ENCODE results near the gene RNASE8. TPM values are rescaled to one million over a fixed set of nuclear protein-coding genes. Genes with fewer than 3 reads are reported as not detected.

Gene RNASE8
- total and polyA plus RNA-seq, 3 experiments from 2014 or later = not detected

DNA sequence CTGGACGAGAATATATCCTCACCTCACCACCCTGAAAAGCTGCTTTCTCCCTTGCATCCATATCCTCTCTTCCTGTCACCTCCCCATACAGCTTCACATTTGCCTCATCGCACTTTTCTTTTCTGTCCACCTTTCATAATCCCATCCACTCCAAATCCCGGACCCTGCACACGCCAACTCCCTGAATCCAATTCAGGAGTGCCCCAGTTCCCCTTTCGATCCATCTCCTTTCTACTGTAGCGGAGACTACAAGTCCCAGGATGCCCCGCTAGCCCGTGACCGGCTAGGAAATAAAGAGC, 45.7 kb downstream of the RNASE8 start:
- peaks cover 25% of the 10 kb centered on the region for H3K4me1 ChIP-seq (ENCODE audit: insufficient read depth, low read length)
- Mint-ChIP-seq H3K27ac (peak overlapping the region; percentile 82 to 99 (median 92)), H3K27me3 (peaks cover 13 to 14% of the 10 kb centered on the region in 2 donors), H3K36me3 (peaks cover 0 to 5% (median 0%) of the 10 kb centered on the region in 3 donors), H3K9me3 (peaks cover 0 to 2% (median 0%) of the 10 kb centered on the region in 5 donors), H3K4me3 (peak overlapping the region; percentile 79 to 96 (median 88)), H3K4me1 (peaks cover 22 to 34% (median 25%) of the 10 kb centered on the region in 3 donors)
- CTCF ChIA-PET = interaction anchor here (0.6 to 12.2 kb wide), 13 partner anchors 10 to 133 kb away, joined by 3 to 201 read pairs (median 8); partner anchors contain the start of gene ARHGEF40
- DNase-seq = no peak
- peak overlapping the region; percentile 98 for H3K27ac ChIP-seq (ENCODE audit: low read depth, low read length)
- no peaks in the 10 kb centered on the region for H3K9me3 ChIP-seq (ENCODE audit: low read length)
- H3K4me3 ChIP-seq (ENCODE audit: low read length) = peak overlapping the region; percentile 99
- H3K27me3 ChIP-seq (ENCODE audit: insufficient read depth, low read length, poor library complexity, severe bottlenecking) = no peaks in the 10 kb centered on the region
- POLR2A ChIA-PET = interaction anchor here (1.7 to 2.8 kb wide), 4 partner anchors 11 to 88 kb away, joined by 4 to 11 read pairs (median 10); partner anchors contain the start of gene NDRG2
- H3K36me3 ChIP-seq (ENCODE audit: insufficient read depth, low read length) = no peaks in the 10 kb centered on the region

DNA sequence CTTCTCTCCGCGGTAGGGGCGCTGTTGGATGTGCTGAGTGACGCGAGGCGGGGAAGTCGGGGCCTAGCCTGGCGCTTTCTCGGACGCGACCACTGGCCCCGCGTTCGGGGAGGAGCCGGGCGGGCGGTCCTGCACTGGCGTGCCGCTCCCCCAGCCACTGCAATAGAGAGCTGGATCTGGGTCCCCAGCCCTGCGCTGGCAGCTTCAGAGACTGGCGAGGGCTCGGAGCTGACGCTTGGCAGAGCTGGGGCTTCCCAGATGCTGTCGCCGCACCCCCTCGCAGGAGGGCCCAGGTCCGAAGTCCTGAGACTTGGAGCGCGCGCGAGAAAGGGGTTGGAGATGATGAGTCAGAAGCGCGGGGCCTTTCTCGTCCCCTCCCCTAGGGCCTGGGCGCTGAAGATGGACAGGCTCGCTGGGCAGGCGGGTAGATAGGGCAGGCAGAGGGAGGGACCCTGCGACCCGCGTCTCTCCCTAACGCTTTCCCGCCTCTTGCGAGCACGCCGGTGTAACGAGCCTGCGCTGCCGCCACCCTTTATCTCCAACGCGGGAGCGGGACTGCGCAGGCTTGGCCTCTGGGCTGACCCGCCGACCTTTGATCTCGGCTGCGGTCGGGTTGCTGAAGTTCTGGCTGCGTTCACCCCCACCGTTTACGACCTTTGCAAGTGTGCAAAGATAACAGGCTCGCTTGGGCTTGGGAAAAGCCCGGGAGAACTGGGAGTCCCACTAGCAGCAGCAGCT, 46.3 kb downstream of the RNASE8 start:
- CTCF ChIA-PET = interaction anchor here (0.7 to 12.2 kb wide), 22 partner anchors 10 to 374 kb away, joined by 3 to 201 read pairs (median 6); partner anchors contain the start of genes ARHGEF40 and RNASE7

DNA sequence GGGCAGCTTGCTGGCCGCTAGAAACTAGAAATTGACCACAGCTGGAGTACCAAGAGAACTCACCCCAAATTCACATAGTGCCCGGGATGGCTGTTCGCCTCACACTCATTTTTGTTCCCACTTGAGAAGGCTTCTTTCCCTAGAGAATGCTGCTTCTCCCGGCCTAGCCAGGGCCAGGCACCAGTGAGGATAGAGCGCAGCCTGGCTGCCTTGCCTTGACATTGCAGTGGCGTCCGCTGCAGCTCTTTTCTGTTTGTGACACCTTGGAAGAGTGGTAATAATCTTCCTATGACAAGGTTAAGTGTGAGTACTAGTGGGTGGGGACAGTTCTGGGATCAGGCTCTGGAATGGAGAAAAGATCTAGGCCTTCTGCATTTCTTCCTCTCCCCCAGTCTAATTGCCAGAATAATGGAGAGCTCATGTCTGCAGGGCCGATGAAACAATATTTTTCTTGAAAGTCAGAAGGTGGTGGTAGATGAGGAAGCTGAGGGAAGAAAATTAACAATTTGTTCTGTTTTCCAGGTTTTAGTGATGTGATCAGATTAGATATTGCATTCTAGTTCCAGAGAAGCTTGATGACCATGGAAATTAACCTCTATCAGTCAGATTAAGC, 46.9 kb downstream of the RNASE8 start:
- Histone ChIP-seq H3K36me3 (ENCODE audit: insufficient read depth, low read length) (no peaks in the 10 kb centered on the region), H3K27me3 (ENCODE audit: insufficient read depth, low read length, poor library complexity, severe bottlenecking) (no peaks in the 10 kb centered on the region), H3K27ac (ENCODE audit: low read depth, low read length) (peak overlapping the region; percentile 98), H3K9me3 (ENCODE audit: low read length) (no peaks in the 10 kb centered on the region), H3K4me1 (ENCODE audit: insufficient read depth, low read length) (peaks cover 17% of the 10 kb centered on the region), H3K4me3 (ENCODE audit: low read length) (peak overlapping the region; percentile 99)
- Mint-ChIP-seq H3K27me3 (peaks cover 6 to 10% of the 10 kb centered on the region in 2 donors), H3K4me3 (peak overlapping the region; percentile 79 to 96 (median 88)), H3K4me1 (peaks cover 13 to 24% (median 20%) of the 10 kb centered on the region in 3 donors), H3K9me3 (peaks cover 0 to 2% (median 0%) of the 10 kb centered on the region in 5 donors), H3K27ac (peak overlapping the region; percentile 82 to 99 (median 93)), H3K36me3 (peaks cover 0 to 5% (median 0%) of the 10 kb centered on the region in 3 donors)
- ChIA-PET POLR2A (interaction anchor here (1.0 to 2.8 kb wide), 6 partner anchors 12 to 89 kb away, joined by 4 to 11 read pairs (median 8); partner anchors contain the start of gene NDRG2), CTCF (interaction anchor here (0.9 to 12.2 kb wide), 23 partner anchors 10 to 373 kb away, joined by 3 to 201 read pairs (median 6); partner anchors contain the start of genes ARHGEF40 and RNASE7)
- peak; percentile 49 to 77 (median 55) for DNase-seq

More for the DNA sequence above, 46.3 kb downstream of the RNASE8 start:
- H3K4me1 Mint-ChIP-seq = peaks cover 19 to 31% (median 22%) of the 10 kb centered on the region in 3 donors
- H3K4me1 ChIP-seq (ENCODE audit: insufficient read depth, low read length) = peaks cover 22% of the 10 kb centered on the region
- peak overlapping the region; percentile 79 to 96 (median 88) for H3K4me3 Mint-ChIP-seq
- peak overlapping the region; percentile 99 for H3K4me3 ChIP-seq (ENCODE audit: low read length)
- H3K27me3 Mint-ChIP-seq = peaks cover 11% of the 10 kb centered on the region in 2 donors
- H3K36me3 Mint-ChIP-seq = peaks cover 0 to 5% (median 0%) of the 10 kb centered on the region in 3 donors
- peak overlapping the region; percentile 98 for H3K27ac ChIP-seq (ENCODE audit: low read depth, low read length)
- POLR2A ChIA-PET = interaction anchor here (1.0 to 2.8 kb wide), 6 partner anchors 11 to 89 kb away, joined by 4 to 11 read pairs (median 8); partner anchors contain the start of gene NDRG2
- H3K9me3 ChIP-seq (ENCODE audit: low read length) = no peaks in the 10 kb centered on the region
- DNase-seq = peak; percentile 87 to 95 (median 91)
- peak overlapping the region; percentile 82 to 99 (median 93) for H3K27ac Mint-ChIP-seq
- H3K9me3 Mint-ChIP-seq = peaks cover 0 to 2% (median 0%) of the 10 kb centered on the region in 5 donors
- H3K36me3 ChIP-seq (ENCODE audit: insufficient read depth, low read length) = no peaks in the 10 kb centered on the region
- H3K27me3 ChIP-seq (ENCODE audit: insufficient read depth, low read length, poor library complexity, severe bottlenecking) = no peaks in the 10 kb centered on the region

DNA sequence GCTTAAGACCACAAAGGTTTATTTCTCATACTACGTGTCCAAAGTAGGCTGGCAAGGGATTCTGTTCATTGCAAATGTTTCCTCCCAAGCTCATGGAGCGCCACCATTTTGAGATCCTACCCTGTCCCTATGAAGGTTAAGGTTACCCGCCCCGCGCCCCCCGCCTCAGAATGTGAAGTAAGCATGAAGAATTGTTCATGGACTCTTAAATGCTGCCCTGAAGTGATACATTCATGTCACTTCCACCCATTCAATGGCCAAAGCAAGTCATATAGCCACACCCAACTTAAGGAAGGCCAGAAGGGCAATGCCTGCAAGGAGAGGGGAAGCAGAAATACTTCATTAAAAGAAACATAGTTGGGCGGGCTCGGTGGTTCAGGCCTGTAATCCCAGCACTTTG, 47.5 kb downstream of the RNASE8 start:
- Mint-ChIP-seq H3K4me3 (peak overlapping the region in 3 of 7 donors; percentile 79 to 96 (median 92)), H3K27ac (peak overlapping the region in 4 of 8 donors; percentile 91 to 95 (median 92)), H3K4me1 (peaks cover 13 to 21% (median 20%) of the 10 kb centered on the region in 3 donors), H3K27me3 (peaks cover 5 to 6% of the 10 kb centered on the region in 2 donors), H3K9me3 (peaks cover 0 to 2% (median 0%) of the 10 kb centered on the region in 5 donors), H3K36me3 (peaks cover 0 to 5% (median 0%) of the 10 kb centered on the region in 3 donors)
- no peak for DNase-seq
- Histone ChIP-seq H3K4me3 (ENCODE audit: low read length) (no peak overlapping the region), H3K27ac (ENCODE audit: low read depth, low read length) (peak overlapping the region; percentile 98), H3K4me1 (ENCODE audit: insufficient read depth, low read length) (peaks cover 17% of the 10 kb centered on the region), H3K9me3 (ENCODE audit: low read length) (no peaks in the 10 kb centered on the region), H3K27me3 (ENCODE audit: insufficient read depth, low read length, poor library complexity, severe bottlenecking) (no peaks in the 10 kb centered on the region), H3K36me3 (ENCODE audit: insufficient read depth, low read length) (no peaks in the 10 kb centered on the region)
- POLR2A ChIA-PET = interaction anchor here (1.0 to 2.8 kb wide), 6 partner anchors 12 to 90 kb away, joined by 4 to 11 read pairs (median 8); partner anchors contain the start of gene NDRG2
- CTCF ChIA-PET = interaction anchor here (0.9 to 12.2 kb wide), 21 partner anchors 10 to 373 kb away, joined by 3 to 201 read pairs (median 6); partner anchors contain the start of genes ARHGEF40 and RNASE7

DNA sequence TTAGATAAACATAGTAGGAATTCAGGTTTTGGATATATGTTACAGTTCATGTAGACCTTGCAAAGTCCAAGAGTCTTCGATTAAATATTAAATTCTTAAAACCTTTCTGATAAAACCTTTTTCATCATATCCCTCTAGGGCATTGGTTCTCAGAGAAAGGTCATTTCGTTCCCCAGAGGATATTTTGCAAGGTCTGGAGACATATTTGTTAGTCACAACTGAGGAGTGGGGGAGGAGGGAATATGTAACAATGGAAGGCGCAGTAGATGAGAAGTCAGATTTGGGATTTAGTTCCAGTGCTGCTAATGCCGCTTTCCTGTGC, 48.5 kb downstream of the RNASE8 start:
- Histone ChIP-seq H3K4me3 (ENCODE audit: low read length) (no peak overlapping the region), H3K9me3 (ENCODE audit: low read length) (no peaks in the 10 kb centered on the region), H3K27me3 (ENCODE audit: insufficient read depth, low read length, poor library complexity, severe bottlenecking) (no peaks in the 10 kb centered on the region), H3K36me3 (ENCODE audit: insufficient read depth, low read length) (no peaks in the 10 kb centered on the region), H3K4me1 (ENCODE audit: insufficient read depth, low read length) (peaks cover 17% of the 10 kb centered on the region), H3K27ac (ENCODE audit: low read depth, low read length) (no peak overlapping the region)
- peaks cover 0 to 3% of the 10 kb centered on the region in 2 donors for H3K27me3 Mint-ChIP-seq
- peaks cover 0 to 5% (median 0%) of the 10 kb centered on the region in 3 donors for H3K36me3 Mint-ChIP-seq
- no peak for DNase-seq
- H3K27ac Mint-ChIP-seq = no peak overlapping the region
- peaks cover 13 to 21% (median 20%) of the 10 kb centered on the region in 3 donors for H3K4me1 Mint-ChIP-seq
- H3K9me3 Mint-ChIP-seq = no peaks in the 10 kb centered on the region
- POLR2A ChIA-PET = no interaction called here
- H3K4me3 Mint-ChIP-seq = no peak overlapping the region
- CTCF ChIA-PET = interaction anchor here (1.0 to 12.2 kb wide), 6 partner anchors 12 to 90 kb away, joined by 3 to 201 read pairs (median 110); no protein-coding TSS in a partner anchor

DNA sequence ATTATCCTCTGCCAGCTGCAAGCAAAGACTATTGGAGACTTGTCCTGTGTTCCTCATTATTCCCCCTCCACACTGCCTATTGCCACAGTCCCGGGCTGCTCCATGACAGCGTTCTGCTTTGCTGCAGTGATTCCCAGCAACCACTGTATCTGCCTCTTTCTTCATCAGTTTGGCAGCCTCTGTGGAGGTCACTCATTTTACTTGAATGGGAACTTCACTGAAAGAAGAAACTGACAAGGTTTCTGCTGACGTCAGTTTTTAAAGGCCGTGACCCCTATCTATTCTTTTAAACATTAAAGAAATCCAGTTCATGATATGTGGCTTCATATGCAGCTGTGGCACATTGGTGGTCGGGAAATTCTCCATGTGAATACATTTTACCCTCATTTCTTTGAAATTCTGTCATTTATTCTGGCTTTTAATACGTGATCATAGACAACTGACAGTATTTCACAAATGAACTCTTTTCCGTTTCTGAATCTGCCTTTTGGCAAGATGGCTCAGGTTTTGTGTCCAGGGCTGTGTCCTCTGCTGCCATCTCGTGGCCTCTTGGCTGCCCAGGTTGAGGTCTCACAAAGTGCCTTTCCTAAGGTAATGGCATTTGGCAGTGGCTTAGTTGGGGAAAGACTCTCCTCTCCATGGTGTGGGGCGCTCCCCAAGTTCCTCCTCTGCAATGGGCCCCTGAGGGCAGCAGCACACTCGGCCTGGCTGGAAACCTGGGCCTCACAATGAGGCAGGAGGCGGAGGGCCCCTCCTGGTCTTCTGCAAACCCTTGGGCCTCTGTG, 49.1 kb downstream of the RNASE8 start:
- H3K27ac Mint-ChIP-seq = peak overlapping the region in 6 of 8 donors; percentile 31 to 80 (median 72)
- H3K27me3 ChIP-seq (ENCODE audit: insufficient read depth, low read length, poor library complexity, severe bottlenecking) = no peaks in the 10 kb centered on the region
- H3K9me3 ChIP-seq (ENCODE audit: low read length) = no peaks in the 10 kb centered on the region
- H3K4me1 Mint-ChIP-seq = peaks cover 13 to 21% (median 20%) of the 10 kb centered on the region in 3 donors
- peaks cover 0 to 5% (median 0%) of the 10 kb centered on the region in 3 donors for H3K36me3 Mint-ChIP-seq
- H3K36me3 ChIP-seq (ENCODE audit: insufficient read depth, low read length) = no peaks in the 10 kb centered on the region
- peaks cover 17% of the 10 kb centered on the region for H3K4me1 ChIP-seq (ENCODE audit: insufficient read depth, low read length)
- H3K27ac ChIP-seq (ENCODE audit: low read depth, low read length) = peak overlapping the region; percentile 38
- peak overlapping the region in 3 of 7 donors; percentile 38 to 81 (median 52) for H3K4me3 Mint-ChIP-seq
- H3K9me3 Mint-ChIP-seq = no peaks in the 10 kb centered on the region
- ChIA-PET CTCF (interaction anchor here (1.0 to 12.2 kb wide), 7 partner anchors 10 to 91 kb away, joined by 3 to 201 read pairs (median 89); no protein-coding TSS in a partner anchor), POLR2A (no interaction called here)
- peak overlapping the region; percentile 23 for H3K4me3 ChIP-seq (ENCODE audit: low read length)
- DNase-seq = peak; percentile 61 to 81 (median 64)
- peaks cover 0 to 2% of the 10 kb centered on the region in 2 donors for H3K27me3 Mint-ChIP-seq

DNA sequence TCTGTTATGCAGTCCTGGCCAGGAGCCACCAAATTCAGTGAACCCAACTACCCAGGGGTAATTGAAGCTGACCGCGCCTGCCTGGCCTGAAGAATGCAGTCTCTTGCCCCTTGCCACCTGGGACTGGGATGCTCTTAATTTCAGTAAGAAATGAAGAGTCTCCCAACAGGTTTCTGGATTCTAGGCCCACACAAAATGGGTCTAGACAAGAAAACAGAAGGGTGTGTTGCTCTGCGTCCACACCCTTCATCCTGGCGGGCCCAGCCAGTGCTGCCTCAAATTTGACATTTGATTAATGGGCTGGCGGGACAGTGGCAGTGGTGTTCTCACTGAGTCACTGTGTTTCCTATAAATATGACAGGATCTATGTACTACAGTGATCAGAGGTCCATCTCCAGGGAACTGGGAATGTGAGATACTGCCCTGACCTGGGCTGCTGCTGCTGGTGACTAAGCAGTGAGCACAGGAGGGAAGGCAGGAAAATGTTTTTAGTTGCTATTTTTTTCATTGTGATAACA, 49.7 kb downstream of the RNASE8 start:
- Histone ChIP-seq H3K36me3 (ENCODE audit: insufficient read depth, low read length) (no peaks in the 10 kb centered on the region), H3K4me3 (ENCODE audit: low read length) (no peak overlapping the region), H3K27ac (ENCODE audit: low read depth, low read length) (no peak overlapping the region), H3K4me1 (ENCODE audit: insufficient read depth, low read length) (peaks cover 17% of the 10 kb centered on the region), H3K27me3 (ENCODE audit: insufficient read depth, low read length, poor library complexity, severe bottlenecking) (no peaks in the 10 kb centered on the region), H3K9me3 (ENCODE audit: low read length) (no peaks in the 10 kb centered on the region)
- POLR2A ChIA-PET = no interaction called here
- CTCF ChIA-PET = interaction anchor here (1.4 to 12.2 kb wide), 6 partner anchors 9 to 92 kb away, joined by 3 to 201 read pairs (median 110); no protein-coding TSS in a partner anchor
- peak overlapping the region in 2 of 8 donors; percentile 73 to 79 for H3K27ac Mint-ChIP-seq
- DNase-seq = no peak
- H3K4me1 Mint-ChIP-seq = peaks cover 13 to 21% (median 20%) of the 10 kb centered on the region in 3 donors
- H3K9me3 Mint-ChIP-seq = no peaks in the 10 kb centered on the region
- H3K36me3 Mint-ChIP-seq = peaks cover 0 to 5% (median 0%) of the 10 kb centered on the region in 3 donors
- peak overlapping the region in 1 of 7 donors; percentile 81 for H3K4me3 Mint-ChIP-seq
- peaks cover 0 to 1% of the 10 kb centered on the region in 2 donors for H3K27me3 Mint-ChIP-seq

All from CD8-positive, alpha-beta memory T cell (primary cell).